ENCODE measurements around the gene JAG2. TPM values are rescaled to one million over a fixed set of nuclear protein-coding genes. Genes with fewer than 3 reads are reported as not detected.

The JAG2 gene
- total and polyA plus RNA-seq, 2 of the 13 experiments (the other 11 are each of a cell fraction or from before 2014, with no cell fraction given) = 0.04 to 0.16 TPM

DNA sequence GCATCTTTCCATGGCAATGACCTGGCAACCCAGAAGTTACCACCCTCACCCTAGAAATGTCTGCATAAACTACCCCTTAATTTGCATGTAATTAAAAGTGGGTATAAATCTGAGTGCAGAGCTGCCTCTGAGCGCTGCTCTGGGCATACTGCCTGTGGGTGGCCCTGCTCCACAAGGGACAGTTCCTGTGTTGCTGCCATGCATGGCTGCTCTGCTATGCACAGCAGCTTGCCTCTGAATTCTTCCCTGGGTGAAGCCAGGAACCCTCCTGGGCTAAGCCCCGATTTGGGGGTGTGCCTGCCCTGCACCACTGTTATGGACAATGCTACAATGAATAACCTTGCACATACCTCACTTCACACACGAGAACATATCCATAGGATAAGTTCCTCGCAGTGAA is 67.7 kb downstream of the JAG2 start:
- peaks cover 4 to 45% of the 10 kb centered on the region in 2 experiments; a peak in 4 of 5 replicates for H3K27me3 ChIP-seq (ENCODE audit: control insufficient read depth in 1 of 2, insufficient read depth in 2 of 2, low read length in 2 of 2)
- no peaks in the 10 kb centered on the region for H3K79me2 ChIP-seq (ENCODE audit: insufficient read depth, low read length)
- no peak overlapping the region for H3K4me3 ChIP-seq (replicated peaks in 1 of 3; ENCODE audit: insufficient read depth in 1 of 3, low read depth in 2 of 3, low read length in 3 of 3)
- DNase-seq (ENCODE audit: low spot score) (no peak), ATAC-seq (no peak), FAIRE-seq (no peak)
- H3K9ac ChIP-seq (ENCODE audit: insufficient read depth, low read depth, low read length) = no peak overlapping the region
- H3K4me2 ChIP-seq (ENCODE audit: low read depth, low read length) = no peak overlapping the region
- POLR2A ChIA-PET = no interaction called here
- H3K4me1 ChIP-seq (ENCODE audit: insufficient read depth, low read length) = no peaks in the 10 kb centered on the region
- intact Hi-C loops (cut with micrococcal nuclease; ENCODE audit: unreplicated experiment) (no loop called here), in situ Hi-C loops (cut with HindIII; ENCODE audit: extremely low pct_ligation_motif_present, low pct_unique_long_range_greater_than_20kb) (no loop called here)
- H3K27ac ChIP-seq (ENCODE audit: extremely low read length, insufficient read depth, low read length) = no peak overlapping the region
- WGBS (ENCODE audit: low lambda C conversion rate) = 24% methylated on average over 3 of the region's 4 CpGs
- H4K20me1 ChIP-seq (ENCODE audit: insufficient read depth, low read length) = no peaks in the 10 kb centered on the region
- no peaks in the 10 kb centered on the region for H3K36me3 ChIP-seq (replicated peaks in 1 of 2; ENCODE audit: control insufficient read depth in 1 of 2, insufficient read depth in 2 of 2, low read length in 2 of 2)
- TF ChIP-seq TBX2 (CRISPR knock-in tag; IDR thresholded peaks at IDR 0.05; ENCODE audit: borderline replicate concordance) (no peak), ZFP36L2 (CRISPR knock-in tag; IDR thresholded peaks at IDR 0.05) (no peak), KAT2B (IDR thresholded peaks at IDR 0.05; ENCODE audit: borderline replicate concordance, low read depth, low read length) (no peak), CHD2 (IDR thresholded peaks at IDR 0.05; ENCODE audit: low read depth, low read length) (no peak), TOE1 (CRISPR knock-in tag; IDR thresholded peaks at IDR 0.05) (no peak), RBAK (CRISPR knock-in tag; IDR thresholded peaks at IDR 0.05) (no peak), CBX1 (IDR thresholded peaks at IDR 0.05; ENCODE audit: low read depth) (no peak), TIGD3 (CRISPR knock-in tag; IDR thresholded peaks at IDR 0.05; ENCODE audit: borderline replicate concordance) (no peak), HES4 (CRISPR knock-in tag; IDR thresholded peaks at IDR 0.05; ENCODE audit: borderline replicate concordance) (no peak), ZMYM3 (CRISPR knock-in tag; IDR thresholded peaks at IDR 0.05) (no peak), ZNF20 (CRISPR knock-in tag; IDR thresholded peaks at IDR 0.05) (no peak), ZNF644 (CRISPR knock-in tag; IDR thresholded peaks at IDR 0.05; ENCODE audit: low read depth) (no peak), SSRP1 (CRISPR knock-in tag; IDR thresholded peaks at IDR 0.05) (no peak), MEIS1 (CRISPR knock-in tag; IDR thresholded peaks at IDR 0.05; ENCODE audit: borderline replicate concordance) (no peak), JUND (CRISPR knock-in tag; IDR thresholded peaks at IDR 0.05) (no peak), SNAI1 (CRISPR knock-in tag; IDR thresholded peaks at IDR 0.05; ENCODE audit: borderline replicate concordance) (no peak)
- TF ChIP-seq, protein P1, sequence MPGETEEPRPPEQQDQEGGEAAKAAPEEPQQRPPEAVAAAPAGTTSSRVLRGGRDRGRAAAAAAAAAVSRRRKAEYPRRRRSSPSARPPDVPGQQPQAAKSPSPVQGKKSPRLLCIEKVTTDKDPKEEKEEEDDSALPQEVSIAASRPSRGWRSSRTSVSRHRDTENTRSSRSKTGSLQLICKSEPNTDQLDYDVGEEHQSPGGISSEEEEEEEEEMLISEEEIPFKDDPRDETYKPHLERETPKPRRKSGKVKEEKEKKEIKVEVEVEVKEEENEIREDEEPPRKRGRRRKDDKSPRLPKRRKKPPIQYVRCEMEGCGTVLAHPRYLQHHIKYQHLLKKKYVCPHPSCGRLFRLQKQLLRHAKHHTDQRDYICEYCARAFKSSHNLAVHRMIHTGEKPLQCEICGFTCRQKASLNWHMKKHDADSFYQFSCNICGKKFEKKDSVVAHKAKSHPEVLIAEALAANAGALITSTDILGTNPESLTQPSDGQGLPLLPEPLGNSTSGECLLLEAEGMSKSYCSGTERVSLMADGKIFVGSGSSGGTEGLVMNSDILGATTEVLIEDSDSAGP (CRISPR knock-in tag; IDR thresholded peaks at IDR 0.05; ENCODE audit: borderline replicate concordance) = no peak
- H2AFZ ChIP-seq (ENCODE audit: low read length) = no peak overlapping the region
- H3K9me3 ChIP-seq (ENCODE audit: low read length) = peaks cover 3% of the 10 kb centered on the region; the same call in 1 of the 2 replicates
- no TSS peak for BruUV-seq (replicated peaks)
- CTCF ChIA-PET (ENCODE audit: low intra/inter-chr PET ratio, low total read pairs) = no interaction called here
